ENCODE results near the gene EPHB6. TPM values are rescaled to one million over a fixed set of nuclear protein-coding genes. Genes with fewer than 3 reads are reported as not detected.
A peak's percentile ranks its signal among the peaks of the same experiment; 100 is the strongest.

EPHB6 gene
- total RNA-seq, 1 experiment from 2014 or later: not detected

DNA sequence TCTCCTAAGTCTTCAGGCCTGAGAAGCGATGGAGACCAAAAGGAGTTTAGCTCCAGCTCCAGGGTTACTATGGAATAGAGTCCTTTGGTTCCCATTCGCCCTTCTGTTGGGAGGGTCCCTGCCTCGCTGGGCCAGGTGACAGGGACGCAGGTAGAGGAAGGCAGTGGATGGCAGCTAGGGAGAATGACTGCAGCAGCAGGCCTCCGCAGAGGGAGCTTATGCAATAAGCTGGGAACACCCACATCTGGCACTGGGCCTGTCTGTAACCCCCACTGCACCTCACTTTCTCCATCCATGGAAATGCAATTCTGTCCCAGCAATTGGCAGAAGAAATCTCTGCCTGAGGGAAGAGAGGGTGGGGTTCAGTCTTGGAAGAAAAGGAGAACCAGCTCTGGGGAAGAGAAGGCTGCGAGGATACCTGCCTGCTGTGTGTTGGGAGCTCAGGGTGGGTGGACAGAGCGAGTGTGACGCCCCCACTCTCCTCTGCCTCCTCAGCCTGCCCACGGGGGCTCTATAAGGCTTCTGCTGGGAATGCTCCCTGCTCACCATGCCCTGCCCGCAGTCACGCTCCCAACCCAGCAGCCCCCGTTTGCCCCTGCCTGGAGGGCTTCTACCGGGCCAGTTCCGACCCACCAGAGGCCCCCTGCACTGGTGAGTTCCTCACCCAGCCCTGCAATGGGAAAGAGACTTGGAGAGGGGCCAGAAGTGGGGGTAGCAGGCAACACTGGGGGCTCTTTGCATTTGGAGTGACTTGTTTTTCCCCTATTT, 10.3 kb downstream of the EPHB6 start:
- no peak for DNase-seq (ENCODE audit: low read depth)

DNA sequence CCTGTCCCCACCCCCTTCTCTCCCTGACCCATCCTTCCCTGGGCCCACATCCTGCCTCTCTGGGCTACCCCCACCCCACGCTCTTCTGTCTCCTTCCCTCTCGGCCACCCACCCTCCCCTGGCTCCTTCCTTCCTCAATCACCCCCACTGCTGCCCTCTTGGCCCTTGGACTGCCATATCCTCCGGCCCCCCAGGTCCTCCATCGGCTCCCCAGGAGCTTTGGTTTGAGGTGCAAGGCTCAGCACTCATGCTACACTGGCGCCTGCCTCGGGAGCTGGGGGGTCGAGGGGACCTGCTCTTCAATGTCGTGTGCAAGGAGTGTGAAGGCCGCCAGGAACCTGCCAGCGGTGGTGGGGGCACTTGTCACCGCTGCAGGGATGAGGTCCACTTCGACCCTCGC, 10.9 kb downstream of the EPHB6 start:
- DNase-seq (ENCODE audit: low read depth): no peak

DNA sequence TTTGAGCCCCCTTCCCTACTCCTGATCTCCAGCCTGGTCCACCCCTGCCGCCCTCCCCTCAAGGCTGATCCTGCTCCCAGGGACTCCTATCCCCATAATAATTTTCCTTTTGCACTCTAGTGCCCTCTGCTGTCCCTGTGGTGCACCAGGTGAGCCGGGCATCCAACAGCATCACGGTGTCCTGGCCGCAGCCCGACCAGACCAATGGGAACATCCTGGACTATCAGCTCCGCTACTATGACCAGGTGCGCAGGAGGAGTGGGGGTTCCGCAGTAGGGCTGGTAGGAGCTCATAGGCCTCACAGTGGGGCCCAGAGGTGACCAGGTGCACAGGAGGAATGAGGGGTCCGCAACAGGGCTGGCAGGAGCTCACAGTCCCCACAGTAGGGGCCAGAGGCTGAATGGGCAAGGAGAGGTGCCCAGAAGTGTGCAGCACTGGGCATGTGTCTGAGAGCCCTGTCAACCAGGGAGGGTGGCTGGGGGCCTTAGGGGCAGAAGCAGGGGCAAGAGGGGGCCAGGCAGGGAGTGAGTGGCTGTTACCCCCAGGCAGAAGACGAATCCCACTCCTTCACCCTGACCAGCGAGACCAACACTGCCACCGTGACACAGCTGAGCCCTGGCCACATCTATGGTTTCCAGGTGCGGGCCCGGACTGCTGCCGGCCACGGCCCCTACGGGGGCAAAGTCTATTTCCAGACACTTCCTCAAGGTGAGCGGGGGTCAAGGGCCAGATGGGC, 11.7 kb downstream of the EPHB6 start:
- DNase-seq (ENCODE audit: low read depth): peak; percentile 17

DNA sequence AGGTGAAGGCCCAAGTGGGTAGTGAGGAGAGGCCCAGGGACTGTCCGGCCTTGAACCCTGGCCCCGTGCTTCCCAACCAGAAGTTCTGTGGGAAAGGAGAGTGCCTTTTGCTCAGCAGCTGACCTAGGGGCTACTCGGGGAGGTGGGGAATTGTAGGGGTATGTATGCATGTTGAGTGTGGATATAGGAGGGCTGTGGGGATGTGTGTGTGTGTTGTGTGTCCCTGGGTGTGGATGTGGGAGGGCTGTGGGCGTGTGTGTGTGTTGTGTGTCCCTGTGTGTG, 12.2 kb downstream of the EPHB6 start:
- no peak for DNase-seq (ENCODE audit: low read depth)

DNA sequence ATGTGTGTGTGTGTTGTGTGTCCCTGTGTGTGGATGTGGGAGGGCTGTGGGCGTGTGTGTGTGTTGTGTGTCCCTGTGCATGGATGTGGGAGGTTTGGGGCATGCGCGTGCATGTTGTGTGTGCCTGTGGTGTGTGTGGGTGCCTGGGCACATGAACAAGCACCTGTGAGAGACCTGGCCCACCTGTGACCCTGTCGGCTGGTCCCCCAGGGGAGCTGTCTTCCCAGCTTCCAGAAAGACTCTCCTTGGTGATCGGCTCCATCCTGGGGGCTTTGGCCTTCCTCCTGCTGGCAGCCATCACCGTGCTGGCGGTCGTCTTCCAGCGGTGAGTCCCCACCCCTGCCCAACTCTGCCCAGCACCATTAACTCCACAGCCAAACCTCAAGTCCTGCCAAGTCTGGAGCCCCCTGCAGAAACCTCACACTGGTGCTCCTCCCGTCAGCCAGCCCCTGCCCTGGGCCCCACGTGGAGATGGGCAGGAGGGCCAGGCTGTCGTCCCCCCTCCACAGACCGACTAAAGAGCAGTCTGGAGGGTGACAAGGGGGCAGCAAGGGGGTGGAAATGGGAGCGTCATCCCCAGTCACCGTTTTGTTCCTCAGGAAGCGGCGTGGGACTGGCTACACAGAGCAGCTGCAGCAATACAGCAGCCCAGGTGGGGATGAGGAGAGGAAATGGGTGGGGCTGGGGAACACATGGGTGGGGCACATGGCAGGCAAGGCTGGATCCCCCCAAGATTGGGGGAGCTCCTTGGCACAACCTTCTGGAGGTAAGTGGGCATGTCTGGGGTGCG, 12.7 kb downstream of the EPHB6 start:
- DNase-seq (ENCODE audit: low read depth): no peak

DNA sequence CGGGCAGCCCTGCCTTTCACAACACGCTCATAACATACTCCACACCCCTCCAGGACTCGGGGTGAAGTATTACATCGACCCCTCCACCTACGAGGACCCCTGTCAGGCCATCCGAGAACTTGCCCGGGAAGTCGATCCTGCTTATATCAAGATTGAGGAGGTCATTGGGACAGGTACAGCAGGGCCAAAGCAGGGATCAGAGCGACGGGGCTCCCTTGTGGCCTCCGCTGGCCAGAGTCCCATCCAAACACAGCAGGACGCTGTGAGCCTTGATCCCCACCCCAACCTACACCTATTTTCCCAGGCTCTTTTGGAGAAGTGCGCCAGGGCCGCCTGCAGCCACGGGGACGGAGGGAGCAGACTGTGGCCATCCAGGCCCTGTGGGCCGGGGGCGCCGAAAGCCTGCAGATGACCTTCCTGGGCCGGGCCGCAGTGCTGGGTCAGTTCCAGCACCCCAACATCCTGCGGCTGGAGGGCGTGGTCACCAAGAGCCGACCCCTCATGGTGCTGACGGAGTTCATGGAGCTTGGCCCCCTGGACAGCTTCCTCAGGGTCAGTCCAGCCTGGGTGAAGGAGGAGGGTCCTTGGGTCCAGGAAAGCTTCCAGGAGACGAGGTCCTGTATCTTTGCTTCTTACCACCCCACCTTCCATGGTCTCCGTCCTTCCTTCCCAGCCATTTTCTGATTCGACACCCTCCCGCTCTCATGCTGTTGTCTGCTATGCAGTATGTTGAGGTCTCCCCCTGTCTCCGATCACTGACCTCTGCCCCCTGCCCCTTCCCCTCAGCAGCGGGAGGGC, 13.5 kb downstream of the EPHB6 start:
- no peak for DNase-seq (ENCODE audit: low read depth)

DNA sequence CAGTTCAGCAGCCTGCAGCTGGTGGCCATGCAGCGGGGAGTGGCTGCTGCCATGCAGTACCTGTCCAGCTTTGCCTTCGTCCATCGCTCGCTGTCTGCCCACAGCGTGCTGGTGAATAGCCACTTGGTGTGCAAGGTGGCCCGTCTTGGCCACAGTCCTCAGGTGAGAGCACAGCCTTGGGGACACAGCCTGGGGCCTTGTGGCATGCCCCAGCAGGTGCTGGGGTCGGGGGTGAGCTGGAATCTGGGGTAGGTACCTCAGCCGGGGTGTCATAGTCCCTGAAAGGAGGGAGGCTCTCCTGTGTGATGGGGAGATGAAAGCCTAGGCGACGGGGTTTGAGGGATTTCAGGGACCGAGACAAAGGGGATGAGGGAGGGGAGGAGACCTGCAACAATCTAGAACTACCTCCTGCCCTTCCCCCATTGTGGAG, 14.1 kb downstream of the EPHB6 start:
- DNase-seq (ENCODE audit: low read depth): no peak

DNA sequence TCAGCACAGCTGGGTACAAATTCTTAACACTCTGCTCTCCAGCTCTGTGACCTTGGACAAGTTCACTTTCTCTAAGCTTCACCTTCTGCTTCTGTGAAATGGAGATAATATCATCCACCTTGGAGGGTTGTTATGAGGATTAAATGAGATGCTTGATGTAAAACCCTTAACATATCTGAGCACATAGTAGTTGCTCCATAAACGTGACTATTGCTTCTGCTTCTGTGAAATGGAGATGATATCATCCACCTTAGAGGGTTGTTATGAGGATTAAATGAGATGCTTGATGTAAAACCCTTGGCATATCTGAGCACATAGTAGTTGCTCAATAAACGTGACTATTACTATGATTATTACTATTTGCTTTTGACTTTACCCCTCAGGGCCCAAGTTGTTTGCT, 14.6 kb downstream of the EPHB6 start:
- no peak for DNase-seq (ENCODE audit: low read depth)

DNA sequence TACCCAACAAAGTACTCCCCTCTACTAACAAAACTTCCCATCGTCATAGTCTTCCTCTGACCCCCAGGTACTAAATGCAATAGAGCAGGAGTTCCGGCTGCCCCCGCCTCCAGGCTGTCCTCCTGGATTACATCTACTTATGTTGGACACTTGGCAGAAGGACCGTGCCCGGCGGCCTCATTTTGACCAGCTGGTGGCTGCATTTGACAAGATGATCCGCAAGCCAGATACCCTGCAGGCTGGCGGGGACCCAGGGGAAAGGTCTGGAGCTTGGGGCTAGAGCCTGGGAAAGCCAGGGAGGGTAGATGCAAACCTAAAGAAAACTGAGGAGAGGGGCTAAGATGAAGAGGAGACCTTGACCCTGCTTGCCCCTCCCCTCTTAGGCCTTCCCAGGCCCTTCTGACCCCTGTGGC, 15.3 kb downstream of the EPHB6 start:
- no peak for DNase-seq (ENCODE audit: low read depth)

DNA sequence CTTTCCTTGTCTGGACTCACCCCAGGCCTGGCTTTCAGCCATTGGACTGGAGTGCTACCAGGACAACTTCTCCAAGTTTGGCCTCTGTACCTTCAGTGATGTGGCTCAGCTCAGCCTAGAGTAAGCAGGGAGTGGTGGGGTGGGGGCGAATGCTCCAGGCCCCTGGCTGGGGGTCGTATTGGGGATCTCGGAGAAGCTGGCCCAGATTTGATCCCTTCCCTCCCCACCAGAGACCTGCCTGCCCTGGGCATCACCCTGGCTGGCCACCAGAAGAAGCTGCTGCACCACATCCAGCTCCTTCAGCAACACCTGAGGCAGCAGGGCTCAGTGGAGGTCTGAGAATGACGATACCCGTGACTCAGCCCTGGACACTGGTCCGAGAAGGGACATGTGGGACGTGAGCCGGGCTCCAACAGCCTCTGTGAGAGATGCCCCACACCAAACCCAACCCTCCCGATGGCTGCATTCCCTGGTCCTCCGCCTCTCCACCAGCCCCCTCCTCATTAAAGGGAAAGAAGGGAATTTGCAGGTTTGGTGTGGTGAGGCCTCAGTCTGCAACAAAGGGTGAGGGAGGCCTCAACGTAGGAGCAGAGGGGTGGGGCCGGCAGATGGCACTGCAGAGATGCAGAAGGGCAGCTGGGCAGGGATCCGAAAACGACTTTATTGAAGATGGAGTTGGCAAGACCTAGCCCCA, 15.8 kb downstream of the EPHB6 start:
- no peak for DNase-seq (ENCODE audit: low read depth)

DNA sequence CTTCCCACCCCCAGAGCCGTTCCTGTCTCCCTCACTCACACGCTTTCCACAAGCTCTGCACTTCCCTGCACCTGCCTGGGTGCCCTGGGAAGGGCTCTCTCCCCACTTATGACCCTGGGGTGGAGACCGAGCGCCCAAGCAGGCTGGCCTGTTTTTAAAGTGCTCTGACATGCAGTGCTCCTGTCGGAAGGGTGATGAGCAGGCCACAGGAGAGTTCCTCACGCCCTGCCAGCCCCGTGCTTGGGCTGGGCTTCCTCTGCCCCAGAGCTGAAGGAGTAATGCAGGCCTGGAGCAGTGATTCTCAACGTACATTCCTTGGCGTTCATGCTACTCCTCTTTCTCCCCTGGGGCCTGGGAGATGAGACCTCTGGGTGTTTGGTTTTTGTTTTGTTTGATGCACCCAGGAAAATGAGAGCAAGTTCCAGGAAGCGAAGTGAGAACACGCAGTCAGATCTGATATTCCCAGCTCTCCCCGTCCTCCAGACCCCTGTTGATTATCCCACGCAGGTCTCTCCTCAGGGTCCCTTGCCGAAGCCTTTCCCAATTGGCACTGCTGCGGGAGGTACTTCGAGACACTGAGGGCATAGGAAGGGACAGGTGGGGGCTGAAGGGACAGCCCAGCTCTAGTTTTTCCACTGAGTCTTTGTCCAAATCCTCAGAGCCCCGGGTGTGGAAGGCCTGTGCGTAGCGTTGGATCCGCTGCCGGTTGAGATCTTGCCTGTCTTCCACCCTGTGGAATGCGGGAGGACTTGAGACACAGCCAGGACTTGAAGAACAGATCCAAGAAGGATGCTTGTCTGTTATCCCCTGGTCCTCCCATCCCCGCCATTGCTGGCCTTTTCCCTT, 16.6 kb downstream of the EPHB6 start:
- no peak for DNase-seq (ENCODE audit: low read depth)

DNA sequence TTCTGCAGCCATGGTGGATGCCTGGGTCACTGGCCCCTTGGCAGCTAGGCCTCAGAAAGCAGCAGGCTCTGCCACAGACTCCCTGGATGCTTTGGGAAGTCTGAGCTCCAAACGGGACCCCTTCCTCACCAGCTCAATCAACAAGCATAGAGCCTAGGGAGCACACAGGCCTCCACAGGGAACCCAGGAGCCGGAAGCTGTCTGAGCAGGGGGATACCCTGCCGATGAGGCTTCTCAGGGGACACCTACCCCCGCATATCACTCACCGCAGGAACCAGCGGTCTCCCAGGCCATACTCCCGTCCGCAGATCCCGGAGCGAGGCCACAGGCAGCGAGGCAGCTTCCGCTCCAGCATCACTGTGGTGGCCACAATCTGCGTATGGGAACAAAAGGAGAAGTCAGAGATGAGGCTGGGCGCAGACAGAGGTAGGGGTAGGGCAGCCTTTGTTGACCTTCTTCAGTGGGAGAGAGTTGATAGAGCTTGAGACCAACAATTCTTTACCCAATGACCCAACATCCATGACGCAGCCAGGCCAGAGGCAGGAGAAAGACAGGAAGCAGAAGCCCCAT, 17.3 kb downstream of the EPHB6 start:
- no peak for DNase-seq (ENCODE audit: low read depth)

DNA sequence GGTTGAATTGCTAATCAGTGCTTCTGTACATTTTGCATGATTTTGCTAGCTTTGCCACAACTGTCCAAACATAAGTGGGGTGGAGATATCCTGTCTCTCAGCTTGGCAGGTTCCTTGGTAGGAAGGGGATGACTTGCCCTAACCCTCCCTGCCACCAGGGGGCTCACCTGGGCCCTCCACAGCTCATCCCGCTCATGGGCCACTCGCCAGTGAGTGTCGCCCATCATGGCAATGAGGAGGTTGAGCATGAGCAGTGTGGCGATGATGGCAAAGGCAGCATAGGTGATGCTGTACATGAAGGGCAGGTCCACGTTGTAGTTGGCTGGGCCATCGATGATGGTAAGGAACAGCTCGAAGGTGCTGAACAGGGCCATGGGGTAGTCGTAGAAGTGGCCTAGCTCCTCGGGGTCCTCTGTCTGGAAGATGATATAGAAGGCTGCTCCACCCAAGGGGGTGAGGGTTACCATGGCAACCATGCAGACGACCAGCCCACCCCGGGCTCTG, 18.5 kb downstream of the EPHB6 start:
- peak; percentile 11 for DNase-seq (ENCODE audit: low read depth)

DNA sequence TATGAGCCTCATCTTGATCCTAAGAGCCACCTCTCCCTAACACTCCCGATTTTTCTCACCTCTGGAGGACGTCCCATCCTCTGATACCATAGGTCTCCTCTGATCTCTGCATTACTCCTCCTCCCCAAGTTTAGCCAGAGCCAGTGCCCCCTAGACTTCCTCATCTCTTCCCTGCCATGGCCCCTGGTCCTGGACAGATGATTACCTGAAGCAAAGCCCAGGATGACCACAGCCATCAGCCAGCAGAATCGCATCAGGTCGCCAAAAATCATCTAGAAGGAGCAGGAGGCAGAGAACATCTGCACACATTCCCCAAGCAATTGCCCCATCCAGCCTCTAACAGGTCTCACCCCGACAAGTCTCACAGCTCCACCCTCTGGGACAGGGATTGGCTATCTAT, 19.0 kb downstream of the EPHB6 start:
- DNase-seq (ENCODE audit: low read depth): no peak

DNA sequence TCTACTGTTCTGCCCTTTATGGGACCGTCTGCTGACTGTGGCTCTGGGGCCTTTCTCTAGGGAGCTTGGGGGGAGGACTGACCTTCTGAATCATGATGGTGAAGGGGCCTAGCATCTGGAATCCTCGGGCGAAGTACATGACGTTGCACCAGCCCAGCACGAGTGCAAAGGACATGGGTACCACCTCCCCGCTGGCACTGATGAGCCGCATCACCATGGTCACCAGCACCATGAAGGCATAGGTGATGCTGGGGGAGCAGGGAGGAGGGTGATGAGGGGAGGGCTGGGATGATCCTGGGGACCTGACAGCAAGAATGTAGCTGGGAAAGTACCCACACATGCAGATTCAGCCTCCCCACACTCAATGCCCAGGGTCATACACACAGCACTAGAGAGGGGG, 19.5 kb downstream of the EPHB6 start:
- DNase-seq (ENCODE audit: low read depth): no peak

DNA sequence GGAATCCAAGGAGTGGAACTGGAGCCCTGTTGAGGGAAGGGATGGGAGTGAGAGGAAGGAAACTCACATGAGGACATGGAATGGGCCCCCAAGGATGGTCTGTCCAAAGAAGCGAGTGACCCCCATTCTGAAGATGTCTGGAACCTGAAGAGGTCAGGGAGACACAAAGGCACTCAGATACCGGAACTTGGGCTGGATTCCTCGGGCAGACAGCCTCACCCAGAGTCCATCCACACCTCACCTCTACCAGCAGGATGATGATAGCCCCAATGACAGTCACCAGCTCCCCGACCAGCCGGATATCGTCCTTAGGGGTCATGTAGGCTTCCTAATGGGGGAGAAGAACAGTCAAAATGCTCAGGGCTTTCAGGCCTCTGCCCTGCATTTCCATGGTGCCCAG, 20.0 kb downstream of the EPHB6 start:
- no peak for DNase-seq (ENCODE audit: low read depth)

DNA sequence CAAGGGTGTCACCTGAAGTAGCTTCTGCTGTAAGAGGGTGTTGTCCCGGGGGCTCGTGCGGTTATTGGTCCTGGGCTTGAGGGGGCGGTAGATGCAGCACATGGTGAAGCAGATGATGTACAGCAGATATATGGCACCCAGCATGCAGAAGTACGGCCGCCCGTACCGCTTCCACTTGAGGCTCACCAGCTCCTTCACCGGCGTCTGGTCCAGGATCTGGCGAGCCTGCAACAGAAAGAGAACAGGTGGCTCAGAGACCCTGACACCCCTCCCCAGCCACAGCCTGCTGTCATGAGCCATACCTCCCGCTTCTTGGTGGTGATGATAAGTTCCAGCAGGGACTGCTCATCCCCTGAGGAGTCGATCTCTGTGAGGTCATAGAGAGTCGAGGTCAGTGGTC, 20.6 kb downstream of the EPHB6 start:
- DNase-seq (ENCODE audit: low read depth): no peak

DNA sequence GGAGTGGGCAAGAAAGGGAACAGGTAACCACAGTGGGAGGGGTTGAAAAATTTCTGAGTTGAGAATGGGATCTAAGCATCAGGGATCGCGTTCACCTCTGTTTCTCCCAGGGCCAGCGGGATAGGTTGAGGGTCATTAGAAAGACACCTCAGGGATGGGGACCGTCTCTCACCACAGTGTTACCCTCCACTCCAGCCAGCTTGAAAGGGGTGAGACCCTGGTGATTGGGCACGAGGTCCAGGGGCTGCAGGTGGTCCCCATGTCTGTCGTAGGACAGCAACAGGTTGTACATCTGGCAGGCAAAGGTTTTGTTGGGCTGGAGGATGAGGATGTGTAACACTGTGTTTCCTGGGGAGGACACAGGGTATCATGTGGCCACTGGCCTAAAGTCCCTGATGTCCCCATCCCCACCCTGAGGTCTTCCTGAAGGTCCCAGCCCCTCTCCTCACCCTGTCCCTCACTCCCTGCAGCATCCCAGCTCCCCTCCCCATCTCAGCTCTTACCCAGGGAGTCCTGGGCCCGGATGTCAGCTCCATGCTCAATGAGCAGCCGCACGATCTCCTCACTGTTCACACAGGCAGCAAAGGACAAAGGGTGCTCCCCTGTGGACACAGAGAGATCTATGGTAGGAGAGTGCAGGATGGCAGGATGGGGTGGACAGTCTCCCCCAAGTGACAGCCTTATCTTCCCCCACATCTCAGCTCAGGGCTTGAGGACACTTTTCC, 21.5 kb downstream of the EPHB6 start:
- no peak for DNase-seq (ENCODE audit: low read depth)
